Measurements from ENCODE around the gene SOCS7. TPM values are rescaled to one million over a fixed set of nuclear protein-coding genes. Genes with fewer than 3 reads are reported as not detected.

The SOCS7 gene
- 5.8 and 7.4 TPM in 2 replicates for total RNA-seq

GRCh38 chr17:38351412-38352222 is at the start of gene SOCS7:
TSS of gene SOCS7 (plus strand) at chr17:38351844. CDS start at chr17:38352053, 209 bp downstream.

GRCh38 chr17:38343608-38344419 is 7.8 kb upstream of the SOCS7 start, which contains the start of gene GPR179:
TSS of gene GPR179 (minus strand) at chr17:38343956. CDS start at chr17:38343789, 167 bp downstream.

GRCh38 chr17:38428112-38428642 is 76.5 kb downstream of the SOCS7 start, which contains the start of gene ARHGAP23:
TSS of gene ARHGAP23 (plus strand) at chr17:38428464. CDS start at chr17:38428486, 22 bp downstream.

Other genes starting within 250 kb of the SOCS7 start
- gene TBC1D3E, start 223.9 kb upstream of the SOCS7 start, total RNA-seq = not detected in 2 replicates
- not detected in 2 replicates for gene TBC1D3, start 159.3 kb upstream of the SOCS7 start, total RNA-seq
- gene MRPL45, start 54.7 kb upstream of the SOCS7 start, total RNA-seq = 32.6 and 34.2 TPM in 2 replicates
- gene GPR179, start 7.9 kb upstream of the SOCS7 start, total RNA-seq = not detected in 2 replicates
- gene ARHGAP23, start 76.6 kb downstream of the SOCS7 start, total RNA-seq = 33.7 and 56.2 TPM in 2 replicates

All from endothelial cell of coronary artery (primary cell).